ENCODE results near the gene KCNIP1. TPM values are rescaled to one million over a fixed set of nuclear protein-coding genes. Genes with fewer than 3 reads are reported as not detected.

The KCNIP1 gene
- total RNA-seq, 4 donors from 2014 or later = not detected

GRCh38 chr5:170579601-170580000, 75.8 kb downstream of the KCNIP1 start:
- Histone ChIP-seq H3K36me3 (no peaks in the 10 kb centered on the region), H3K4me3 (no peak overlapping the region), H3K9me3 (peaks cover 0 to 5% (median 0%) of the 10 kb centered on the region in 3 donors), H3K4me1 (no peaks in the 10 kb centered on the region), H3K27me3 (peaks cover 0 to 23% (median 0%) of the 10 kb centered on the region in 4 donors), H3K27ac (no peak overlapping the region)
- no peak for DNase-seq
- intact Hi-C loops (cut with DNase I) = no loop called here
- no peak for TF ChIP-seq CTCF (IDR thresholded peaks at IDR 0.05)
- no peak for TF ChIP-seq POLR2A (IDR thresholded peaks at IDR 0.05)
- WGBS, 2 donors = 61 to 74% methylated on average over 2 to 3 of the region's 3 CpGs

GRCh38 chr5:170581211-170581610, 77.4 kb downstream of the KCNIP1 start:
- no peak for TF ChIP-seq POLR2A (IDR thresholded peaks at IDR 0.05)
- TF ChIP-seq CTCF (IDR thresholded peaks at IDR 0.05) = no peak
- intact Hi-C loops (cut with DNase I) = no loop called here
- no peak overlapping the region for H3K4me3 ChIP-seq
- WGBS, 2 donors = 73 to 88% methylated on average over 1 of the region's 1 CpG
- H3K9me3 ChIP-seq = no peaks in the 10 kb centered on the region
- H3K4me1 ChIP-seq = no peaks in the 10 kb centered on the region
- H3K27me3 ChIP-seq = peaks cover 0 to 16% (median 0%) of the 10 kb centered on the region in 4 donors
- no peaks in the 10 kb centered on the region for H3K36me3 ChIP-seq
- no peak for DNase-seq
- H3K27ac ChIP-seq = no peak overlapping the region

GRCh38 chr5:170582644-170583330, 79.0 kb downstream of the KCNIP1 start:
- DNase-seq = no peak
- Histone ChIP-seq H3K4me3 (no peak overlapping the region), H3K4me1 (no peaks in the 10 kb centered on the region), H3K36me3 (no peaks in the 10 kb centered on the region), H3K27me3 (peaks cover 0 to 10% (median 0%) of the 10 kb centered on the region in 4 donors), H3K9me3 (no peaks in the 10 kb centered on the region), H3K27ac (no peak overlapping the region)
- intact Hi-C loops (cut with DNase I) = no loop called here
- 86% methylated on average over 6 of the region's 6 CpGs for WGBS, 2 donors
- TF ChIP-seq CTCF (IDR thresholded peaks at IDR 0.05) (no peak), POLR2A (IDR thresholded peaks at IDR 0.05) (no peak)

- Histone ChIP-seq H3K9me3 (no peaks in the 10 kb centered on the region), H3K27me3 (peaks cover 0 to 10% (median 0%) of the 10 kb centered on the region in 4 donors), H3K4me3 (no peak overlapping the region), H3K4me1 (no peaks in the 10 kb centered on the region), H3K36me3 (no peaks in the 10 kb centered on the region), H3K27ac (no peak overlapping the region)
- intact Hi-C loops (cut with DNase I) = no loop called here
- TF ChIP-seq CTCF (IDR thresholded peaks at IDR 0.05) (no peak), POLR2A (IDR thresholded peaks at IDR 0.05) (no peak)
- 67 to 82% methylated on average over 4 of the region's 4 CpGs for WGBS, 2 donors
- no peak for DNase-seq
These were observed 80.2 kb downstream of the KCNIP1 start for GRCh38 chr5:170584003-170584402.

GRCh38 chr5:170584450-170585058, 80.7 kb downstream of the KCNIP1 start:
- 37% methylated on average over 7 of the region's 7 CpGs for WGBS, 2 donors
- TF ChIP-seq CTCF (IDR thresholded peaks at IDR 0.05) (no peak), POLR2A (IDR thresholded peaks at IDR 0.05) (no peak)
- Histone ChIP-seq H3K36me3 (no peaks in the 10 kb centered on the region), H3K4me3 (no peak overlapping the region), H3K27me3 (peaks cover 0 to 8% (median 0%) of the 10 kb centered on the region in 4 donors), H3K9me3 (no peaks in the 10 kb centered on the region), H3K4me1 (no peaks in the 10 kb centered on the region), H3K27ac (no peak overlapping the region)
- DNase-seq = no peak
- intact Hi-C loops (cut with DNase I) = no loop called here

Data from esophagus squamous epithelium (tissue), 5 donors.